Astrocyte (in vitro differentiated cells and primary cell): Measurements from ENCODE around the gene UNC5A. TPM values are rescaled to one million over a fixed set of nuclear protein-coding genes. Genes with fewer than 3 reads are reported as not detected.

Experiments
- DNase-seq: peaks from one replicate; pipeline ENCODE4 v3.0.0-alpha.2; 2010; ENCODE audit warnings: low read depth
- FAIRE-seq: peaks from 2 replicates; lab custom pipeline; 2011; peaks lifted over from hg19 to GRCh38; lab: Jason Lieb, UNC
- H2AFZ ChIP-seq: 2 replicates; pipeline ENCODE4 v1.6.0; 2012; ENCODE audit warnings: low read depth, low read length, inconsistent platforms
- H3K27ac ChIP-seq: 2 replicates; pipeline ENCODE4 v1.5.1; 2011; ENCODE audit warnings: low read depth, low read length, inconsistent platforms
- H3K27me3 ChIP-seq: 2 replicates; pipeline ENCODE4 v1.6.0; 2011; ENCODE audit warnings: low read length, inconsistent platforms; ENCODE audit not compliant: insufficient read depth
- H3K36me3 ChIP-seq: 2 replicates; pipeline ENCODE4 v1.5.1; 2011; ENCODE audit warnings: low read length, inconsistent platforms; ENCODE audit not compliant: insufficient read depth
- H3K4me1 ChIP-seq: 2 replicates; pipeline ENCODE4 v1.5.1; 2011; ENCODE audit warnings: low read length, inconsistent platforms; ENCODE audit not compliant: insufficient read depth
- H3K4me2 ChIP-seq: 2 replicates; pipeline ENCODE4 v1.6.0; 2012; ENCODE audit warnings: low read length, inconsistent platforms
- H3K4me3 ChIP-seq: 2 replicates; pipeline ENCODE4 v1.5.1; 2011; ENCODE audit warnings: low read depth, mild to moderate bottlenecking, low read length, inconsistent platforms; ENCODE audit not compliant: insufficient read depth
- H3K79me2 ChIP-seq: 2 replicates; pipeline ENCODE4 v1.6.0; 2012; ENCODE audit warnings: mild to moderate bottlenecking, low read length, inconsistent platforms; ENCODE audit not compliant: insufficient read depth
- H3K9ac ChIP-seq: 2 replicates; pipeline ENCODE4 v1.6.0; 2012; ENCODE audit warnings: mild to moderate bottlenecking, low read length, inconsistent platforms
- H3K9me3 ChIP-seq: 2 replicates; pipeline ENCODE4 v1.5.1; 2012; ENCODE audit warnings: low read depth, mild to moderate bottlenecking, low read length, inconsistent platforms; ENCODE audit not compliant: insufficient read depth
- H4K20me1 ChIP-seq: 2 replicates; pipeline ENCODE4 v1.6.0; 2012; ENCODE audit warnings: low read length, inconsistent platforms; ENCODE audit not compliant: insufficient read depth
- H3K27ac Mint-ChIP-seq: one replicate; pipeline ENCODE4 v1.8.0; 2021; ENCODE audit warnings: mild to moderate bottlenecking, mixed read lengths; ENCODE audit not compliant: unreplicated experiment
- H3K27me3 Mint-ChIP-seq: one replicate; pipeline ENCODE4 v1.8.0; 2021; ENCODE audit warnings: low read depth, mixed read lengths; ENCODE audit not compliant: unreplicated experiment
- H3K36me3 Mint-ChIP-seq: one replicate; pipeline ENCODE4 v1.8.0; 2021; ENCODE audit warnings: low read depth, mixed read lengths; ENCODE audit not compliant: unreplicated experiment
- H3K4me1 Mint-ChIP-seq: one replicate; pipeline ENCODE4 v1.8.0; 2021; ENCODE audit warnings: low read depth, mixed read lengths; ENCODE audit not compliant: unreplicated experiment
- H3K4me3 Mint-ChIP-seq: one replicate; pipeline ENCODE4 v1.8.0; 2021; ENCODE audit warnings: mild to moderate bottlenecking, moderate library complexity, mixed read lengths; ENCODE audit not compliant: unreplicated experiment
- H3K9me3 Mint-ChIP-seq: one replicate; pipeline ENCODE4 v1.8.0; 2021; ENCODE audit warnings: mild to moderate bottlenecking, mixed read lengths; ENCODE audit not compliant: unreplicated experiment
- EZH2 ChIP-seq: IDR thresholded peaks from 2 replicates; pipeline ENCODE4 v1.6.1; 2012; ENCODE audit warnings: mild to moderate bottlenecking, low read length, inconsistent platforms; ENCODE audit not compliant: insufficient read depth
- total RNA-seq: library from RNA; stranded (reverse); gene quantifications from 2 replicates; pipeline ENCODE4 v1.2.1, GENCODE V29; 2021
- TF ChIP-seq, protein P1 (sequence below): IDR thresholded peaks from 2 replicates; pipeline ENCODE4 v1.5.1; 2011; ENCODE audit warnings: low read depth, mild to moderate bottlenecking, inconsistent platforms, low read length, moderate library complexity; ENCODE audit not compliant: insufficient read depth

UNC5A gene
- total RNA-seq, 1 donor from 2014 or later = 0.70 TPM

DNA sequence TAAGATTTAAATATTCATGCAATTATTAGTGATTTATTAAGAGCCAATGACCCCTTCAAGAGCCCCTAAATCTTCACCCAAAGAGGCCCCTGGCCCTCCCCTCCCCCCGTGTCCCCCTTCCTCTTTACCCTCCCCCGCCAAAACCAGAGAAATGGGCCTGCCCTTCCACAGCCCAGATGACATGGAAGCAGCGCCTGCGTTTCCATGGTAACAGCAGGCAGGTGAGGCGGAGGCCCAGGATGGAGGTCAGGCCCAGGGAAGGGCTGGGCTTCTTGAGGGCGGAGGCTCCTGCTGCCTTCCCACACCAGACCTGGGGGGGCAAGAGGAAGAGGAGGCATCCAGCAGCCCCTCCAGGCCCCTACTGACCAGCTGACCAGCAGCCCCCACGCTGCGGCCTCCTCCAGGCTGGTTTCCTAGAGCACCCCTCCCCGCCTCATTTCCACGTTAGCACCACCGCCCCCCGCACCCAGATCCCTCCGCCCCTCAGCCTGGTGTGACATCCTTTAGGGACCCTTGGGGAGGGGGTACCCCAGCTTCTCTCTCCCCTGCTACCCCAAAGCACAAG, 37.4 kb downstream of the UNC5A start:
- no peaks in the 10 kb centered on the region for H3K4me1 ChIP-seq
- Mint-ChIP-seq H3K36me3 (peaks cover 1% of the 10 kb centered on the region), H3K27me3 (peaks cover 40% of the 10 kb centered on the region), H3K4me1 (peaks cover 3% of the 10 kb centered on the region), H3K4me3 (no peak overlapping the region), H3K9me3 (peaks cover 4% of the 10 kb centered on the region), H3K27ac (no peak overlapping the region)
- H3K4me3 ChIP-seq = no peak overlapping the region
- DNase-seq (no peak), FAIRE-seq (no peak)
- TF ChIP-seq, protein P1, sequence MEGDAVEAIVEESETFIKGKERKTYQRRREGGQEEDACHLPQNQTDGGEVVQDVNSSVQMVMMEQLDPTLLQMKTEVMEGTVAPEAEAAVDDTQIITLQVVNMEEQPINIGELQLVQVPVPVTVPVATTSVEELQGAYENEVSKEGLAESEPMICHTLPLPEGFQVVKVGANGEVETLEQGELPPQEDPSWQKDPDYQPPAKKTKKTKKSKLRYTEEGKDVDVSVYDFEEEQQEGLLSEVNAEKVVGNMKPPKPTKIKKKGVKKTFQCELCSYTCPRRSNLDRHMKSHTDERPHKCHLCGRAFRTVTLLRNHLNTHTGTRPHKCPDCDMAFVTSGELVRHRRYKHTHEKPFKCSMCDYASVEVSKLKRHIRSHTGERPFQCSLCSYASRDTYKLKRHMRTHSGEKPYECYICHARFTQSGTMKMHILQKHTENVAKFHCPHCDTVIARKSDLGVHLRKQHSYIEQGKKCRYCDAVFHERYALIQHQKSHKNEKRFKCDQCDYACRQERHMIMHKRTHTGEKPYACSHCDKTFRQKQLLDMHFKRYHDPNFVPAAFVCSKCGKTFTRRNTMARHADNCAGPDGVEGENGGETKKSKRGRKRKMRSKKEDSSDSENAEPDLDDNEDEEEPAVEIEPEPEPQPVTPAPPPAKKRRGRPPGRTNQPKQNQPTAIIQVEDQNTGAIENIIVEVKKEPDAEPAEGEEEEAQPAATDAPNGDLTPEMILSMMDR = no peak
- no peak for TF ChIP-seq EZH2
- H3K9ac ChIP-seq = no peak overlapping the region
- no peak overlapping the region for H2AFZ ChIP-seq
- H3K9me3 ChIP-seq = no peaks in the 10 kb centered on the region
- no peaks in the 10 kb centered on the region for H3K36me3 ChIP-seq
- H3K27me3 ChIP-seq = peaks cover 7% of the 10 kb centered on the region
- H3K4me2 ChIP-seq = no peak overlapping the region
- H3K27ac ChIP-seq = no peak overlapping the region
- H3K79me2 ChIP-seq = no peaks in the 10 kb centered on the region
- no peaks in the 10 kb centered on the region for H4K20me1 ChIP-seq

DNA sequence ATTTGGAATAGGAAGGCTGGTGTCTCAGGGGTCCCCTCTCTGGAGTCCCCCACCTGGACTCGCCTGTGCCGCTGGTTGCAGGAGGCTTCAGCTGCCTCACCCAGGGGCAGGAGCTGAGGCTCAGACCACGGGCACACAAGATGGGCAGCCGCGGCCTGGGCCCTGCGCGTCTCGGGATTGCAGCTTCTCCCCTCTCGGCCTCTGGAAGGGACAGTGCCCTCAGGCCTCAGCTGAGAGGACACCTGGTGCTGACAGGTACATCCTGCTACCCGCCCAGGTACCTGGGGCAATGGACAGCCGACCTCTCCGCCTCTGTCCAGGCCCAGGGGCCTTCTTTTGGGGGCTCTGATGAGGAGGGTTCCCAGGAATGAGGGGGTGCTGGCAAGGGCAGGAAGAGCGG, 38.3 kb downstream of the UNC5A start:
- Histone ChIP-seq H3K27ac (no peak overlapping the region), H3K79me2 (no peaks in the 10 kb centered on the region), H3K4me1 (no peaks in the 10 kb centered on the region), H3K36me3 (no peaks in the 10 kb centered on the region), H3K4me2 (no peak overlapping the region), H3K9ac (no peak overlapping the region), H2AFZ (no peak overlapping the region), H4K20me1 (no peaks in the 10 kb centered on the region), H3K4me3 (no peak overlapping the region), H3K27me3 (peaks cover 7% of the 10 kb centered on the region), H3K9me3 (no peaks in the 10 kb centered on the region)
- H3K27me3 Mint-ChIP-seq = peaks cover 43% of the 10 kb centered on the region
- no peak overlapping the region for H3K27ac Mint-ChIP-seq
- peaks cover 4% of the 10 kb centered on the region for H3K9me3 Mint-ChIP-seq
- DNase-seq (no peak), FAIRE-seq (no peak)
- peaks cover 3% of the 10 kb centered on the region for H3K4me1 Mint-ChIP-seq
- peaks cover 1% of the 10 kb centered on the region for H3K36me3 Mint-ChIP-seq
- H3K4me3 Mint-ChIP-seq = no peak overlapping the region
- no peak for TF ChIP-seq EZH2
- TF ChIP-seq, protein P1 = no peak

DNA sequence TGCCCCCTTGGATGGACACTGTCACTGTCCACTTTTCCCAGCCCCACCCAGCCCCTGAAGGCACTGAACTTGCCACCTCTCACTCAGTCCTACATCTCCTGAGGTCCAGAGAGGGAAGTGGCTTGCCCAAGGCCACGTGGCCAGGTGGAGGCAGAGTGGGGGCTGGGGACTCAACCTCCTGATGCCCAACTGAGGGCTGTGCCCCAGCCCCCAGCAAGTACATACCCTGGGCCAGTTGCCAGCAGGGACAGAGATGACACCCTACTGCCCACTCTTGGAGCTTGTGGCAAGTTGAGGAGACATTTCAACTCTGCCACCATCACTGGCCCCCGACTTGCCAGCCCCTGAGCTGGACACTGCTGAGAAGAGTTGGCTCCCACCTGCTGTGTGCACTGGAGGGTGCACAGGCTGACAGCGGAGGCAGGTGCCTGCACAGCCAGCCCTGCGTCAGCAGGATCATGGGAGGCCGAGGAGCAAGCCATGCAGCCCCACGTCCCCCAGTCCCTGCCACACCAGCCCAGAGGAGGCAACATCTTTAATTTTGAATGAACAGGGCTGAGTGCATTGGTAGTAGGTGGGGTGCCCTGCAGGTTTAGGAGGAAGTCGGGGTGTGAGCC, 39.4 kb downstream of the UNC5A start:
- Mint-ChIP-seq H3K4me1 (peaks cover 3% of the 10 kb centered on the region), H3K27ac (no peak overlapping the region), H3K36me3 (peaks cover 1% of the 10 kb centered on the region), H3K4me3 (no peak overlapping the region), H3K27me3 (peaks cover 51% of the 10 kb centered on the region), H3K9me3 (peaks cover 4% of the 10 kb centered on the region)
- no peaks in the 10 kb centered on the region for H3K4me1 ChIP-seq
- no peak overlapping the region for H2AFZ ChIP-seq
- H3K27ac ChIP-seq = no peak overlapping the region
- FAIRE-seq (no peak), DNase-seq (no peak)
- no peak overlapping the region for H3K4me3 ChIP-seq
- H3K27me3 ChIP-seq = peaks cover 10% of the 10 kb centered on the region
- H3K79me2 ChIP-seq = no peaks in the 10 kb centered on the region
- H3K9ac ChIP-seq = no peak overlapping the region
- H3K36me3 ChIP-seq = no peaks in the 10 kb centered on the region
- H4K20me1 ChIP-seq = no peaks in the 10 kb centered on the region
- no peaks in the 10 kb centered on the region for H3K9me3 ChIP-seq
- TF ChIP-seq, protein P1 = no peak
- no peak for TF ChIP-seq EZH2
- H3K4me2 ChIP-seq = no peak overlapping the region
